Erythroblast (primary cell): ENCODE results near the gene BRD9.
"Not testable (repeated sequence)": the region's sequence is repeated elsewhere in the genome, so short reads cannot be mapped to it uniquely, and the experiment has no call there.

Experiments
- GATA1 ChIP-seq: IDR thresholded peaks from 2 replicates; pipeline ENCODE4 v1.6.1; 2011; ENCODE audit warnings: low read depth, mild to moderate bottlenecking, control low read depth, low read length, moderate library complexity
- POLR2A ChIP-seq: IDR thresholded peaks from 2 replicates; pipeline ENCODE4 v1.6.1; 2011; ENCODE audit warnings: mild to moderate bottlenecking, low read length

DNA sequence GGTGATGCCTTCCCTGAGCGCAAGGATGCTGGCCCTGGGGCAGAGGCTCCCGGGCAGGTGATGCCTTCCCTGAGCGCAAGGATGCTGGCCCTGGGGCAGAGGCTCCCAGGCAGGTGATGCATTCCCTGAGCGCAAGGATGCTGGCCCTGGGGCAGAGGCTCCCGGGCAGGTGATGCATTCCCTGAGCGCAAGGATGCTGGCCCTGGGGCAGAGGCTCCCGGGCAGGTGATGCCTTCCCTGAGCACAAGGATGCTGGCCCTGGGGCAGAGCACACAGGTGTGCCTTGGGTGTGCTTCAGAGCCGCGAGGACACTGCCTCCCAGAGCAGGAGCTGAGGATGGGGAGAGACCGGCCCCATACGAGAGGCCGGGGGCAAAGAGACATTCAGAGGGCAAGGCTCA, 22.7 kb upstream of the BRD9 start:
- TF ChIP-seq POLR2A, GATA1: not testable (repeated sequence)
